Suppressor macrophage treated with lipopolysaccharide for 4 hours (primary cell): ENCODE data around the gene CEACAM16.
A peak's percentile ranks its signal among the peaks of the same experiment; 100 is the strongest.

Experiments
- DNase-seq: peaks from one replicate; pipeline ENCODE4 v3.0.0-alpha.2; 2020

Gene CEACAM16

DNA sequence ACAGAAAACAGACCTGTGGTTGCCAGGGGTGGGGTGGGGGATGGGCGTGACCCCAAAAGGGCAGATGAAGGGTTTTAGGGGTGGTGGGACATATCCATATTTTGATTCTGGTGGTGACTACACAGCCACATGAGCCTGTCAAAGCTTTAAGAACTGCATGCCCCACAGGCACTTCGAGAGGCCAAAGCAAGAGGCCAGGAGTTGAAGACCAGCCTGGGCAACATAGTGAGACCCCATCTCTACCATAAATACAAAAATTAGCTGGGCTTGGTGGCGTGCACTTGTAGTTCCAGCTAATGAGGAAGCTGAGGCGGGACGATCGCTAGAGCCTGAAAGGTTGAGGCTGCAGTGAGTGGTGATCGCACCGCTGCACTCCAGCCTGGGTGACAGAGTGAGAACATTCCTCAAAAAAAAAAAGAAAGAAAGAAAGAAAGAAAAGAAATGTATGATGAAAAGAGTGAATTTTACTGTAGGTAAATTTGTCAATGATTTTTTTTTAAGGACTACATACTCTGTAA lies 30.6 kb downstream of the CEACAM16 start:
- DNase-seq, result no peak

DNA sequence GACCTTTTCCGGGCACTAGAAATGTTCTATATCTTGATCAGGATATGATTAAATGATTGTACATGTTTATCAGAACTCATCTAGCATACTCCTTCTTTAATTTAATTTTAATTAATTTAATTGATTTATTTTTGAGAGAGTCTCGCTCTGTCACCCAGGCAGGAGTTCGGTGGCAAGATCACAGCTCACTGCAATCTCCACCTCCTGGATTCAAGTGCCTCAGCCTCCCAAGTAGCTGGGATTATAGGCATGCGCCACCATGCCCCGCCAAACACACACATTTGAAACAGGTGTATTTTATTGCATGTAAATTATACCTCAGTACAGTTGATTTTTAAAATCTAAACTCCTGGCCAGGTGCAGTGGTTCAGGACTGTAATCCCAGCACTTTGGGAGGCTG lies 32.1 kb downstream of the CEACAM16 start:
- no peak for DNase-seq

DNA sequence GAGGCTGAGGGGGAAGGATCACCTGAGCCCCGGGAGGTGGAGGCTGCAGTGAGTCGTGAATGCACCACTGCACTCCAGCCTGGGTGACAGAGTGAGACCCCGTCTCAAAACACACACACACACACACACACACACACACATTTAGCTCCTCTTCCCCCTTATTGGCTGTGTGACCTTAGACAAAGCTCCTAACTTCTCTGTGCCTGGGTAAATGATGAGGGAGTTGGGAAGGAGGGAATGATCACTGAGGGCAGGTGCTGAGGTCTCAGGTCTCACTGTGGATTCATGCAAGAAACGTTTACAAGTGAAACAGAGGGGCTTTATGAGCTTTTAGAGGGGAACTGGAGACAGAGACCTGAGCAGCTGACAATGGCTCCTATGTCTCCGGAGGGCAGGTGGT lies 32.7 kb downstream of the CEACAM16 start:
- DNase-seq, result no peak

DNA sequence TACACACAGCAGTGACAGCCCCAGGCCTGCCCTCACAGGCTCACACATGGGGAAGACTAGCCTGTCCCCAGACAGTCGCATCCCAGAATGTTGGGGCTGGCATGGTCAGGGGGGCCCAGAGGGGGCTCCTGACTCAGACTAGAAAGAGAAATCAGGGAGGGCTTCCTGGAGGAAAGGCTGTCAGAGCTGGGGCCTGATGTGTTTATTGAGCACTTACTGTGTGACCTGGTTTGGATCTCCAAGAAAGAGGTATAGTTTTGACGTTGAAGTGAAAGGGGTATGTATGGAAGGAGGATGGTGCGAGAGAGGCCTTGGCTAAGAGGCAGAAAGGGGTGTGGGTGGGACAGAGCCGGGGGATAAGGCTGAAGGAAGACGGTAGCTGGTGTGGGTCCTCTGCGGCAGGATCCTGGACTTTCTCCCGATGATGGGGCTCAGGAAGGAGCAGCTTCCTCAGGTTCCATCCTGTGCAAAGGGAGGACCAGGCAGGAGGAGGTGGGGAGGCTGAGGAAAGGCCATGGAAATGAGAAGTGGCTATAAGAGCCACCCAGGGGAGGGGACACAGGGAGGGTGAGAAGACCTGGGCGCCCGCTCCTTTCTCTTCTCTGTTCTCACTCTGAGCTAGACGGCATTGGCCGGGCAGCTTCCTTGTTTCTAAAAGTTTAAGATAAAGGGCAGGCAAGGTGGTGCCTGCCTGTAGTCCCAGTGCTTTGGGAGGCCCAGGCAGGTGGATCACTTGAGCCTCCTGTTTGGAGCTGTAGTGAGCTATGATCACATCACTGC lies 33.5 kb downstream of the CEACAM16 start:
- DNase-seq, result no peak

DNA sequence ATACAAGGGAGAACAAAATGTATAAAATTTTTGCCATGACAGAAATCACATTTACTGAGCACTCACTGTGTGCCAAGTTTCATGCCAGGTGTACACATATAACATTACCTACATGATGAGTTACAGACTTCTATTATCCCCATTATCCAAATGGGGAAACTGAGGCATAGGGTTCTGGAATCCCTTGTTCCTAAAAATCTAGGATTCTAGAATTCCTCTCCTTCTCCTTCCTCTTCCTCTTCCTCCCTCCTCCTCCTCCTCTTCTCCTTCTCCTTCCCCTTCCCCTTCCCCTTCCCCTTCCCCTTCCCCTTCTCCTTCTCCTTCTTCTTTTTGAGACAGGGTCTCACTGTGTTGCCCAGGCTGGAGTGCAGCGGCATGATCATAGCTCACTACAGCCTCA lies 35.4 kb downstream of the CEACAM16 start:
- DNase-seq, result no peak

GRCh38 chr19:44735011-44735410 lies 36.1 kb downstream of the CEACAM16 start:
- no peak for DNase-seq

DNA sequence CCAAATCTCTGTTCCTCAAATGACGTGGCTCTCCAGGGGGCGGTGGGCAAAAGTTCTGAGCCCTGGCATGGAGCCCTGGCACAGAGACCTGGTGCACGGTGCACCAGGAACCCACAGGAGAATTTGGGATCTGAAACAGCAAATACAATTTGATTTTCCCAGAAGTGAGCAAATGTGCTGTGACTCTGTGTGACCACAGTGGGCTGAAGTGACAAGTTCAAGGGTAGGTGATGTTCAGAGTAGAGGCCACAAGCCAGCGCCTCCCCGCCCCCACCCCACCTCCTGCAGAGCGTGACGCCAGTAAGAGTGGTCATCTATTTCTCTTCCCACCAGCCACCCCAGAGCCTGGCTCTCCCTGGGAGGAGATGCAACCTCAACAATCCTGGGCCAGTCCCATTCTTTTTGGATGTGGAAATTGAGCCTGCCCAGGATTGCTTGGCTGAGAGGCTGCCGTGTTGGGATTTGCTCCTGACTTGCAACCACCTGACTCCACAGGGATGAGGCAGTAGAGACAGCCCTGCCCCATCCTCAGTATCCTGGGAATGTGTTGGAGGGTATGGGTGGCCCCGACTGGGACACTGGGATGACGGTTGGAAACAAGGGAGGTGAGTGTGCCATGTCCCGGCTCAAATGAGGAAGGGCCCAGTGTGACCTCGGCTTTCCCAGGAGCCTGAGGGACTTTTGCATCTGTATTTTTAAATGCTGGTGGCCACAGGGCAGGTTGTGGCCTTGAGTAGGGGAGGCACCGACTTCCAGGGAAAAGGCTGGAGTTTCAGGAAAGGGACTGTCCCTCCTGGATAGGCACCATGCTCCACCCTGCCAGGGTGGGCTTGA lies 38.5 kb downstream of the CEACAM16 start:
- DNase-seq, result peak; percentile 89

GRCh38 chr19:44738136-44738535 lies 39.2 kb downstream of the CEACAM16 start:
- DNase-seq, result no peak

DNA sequence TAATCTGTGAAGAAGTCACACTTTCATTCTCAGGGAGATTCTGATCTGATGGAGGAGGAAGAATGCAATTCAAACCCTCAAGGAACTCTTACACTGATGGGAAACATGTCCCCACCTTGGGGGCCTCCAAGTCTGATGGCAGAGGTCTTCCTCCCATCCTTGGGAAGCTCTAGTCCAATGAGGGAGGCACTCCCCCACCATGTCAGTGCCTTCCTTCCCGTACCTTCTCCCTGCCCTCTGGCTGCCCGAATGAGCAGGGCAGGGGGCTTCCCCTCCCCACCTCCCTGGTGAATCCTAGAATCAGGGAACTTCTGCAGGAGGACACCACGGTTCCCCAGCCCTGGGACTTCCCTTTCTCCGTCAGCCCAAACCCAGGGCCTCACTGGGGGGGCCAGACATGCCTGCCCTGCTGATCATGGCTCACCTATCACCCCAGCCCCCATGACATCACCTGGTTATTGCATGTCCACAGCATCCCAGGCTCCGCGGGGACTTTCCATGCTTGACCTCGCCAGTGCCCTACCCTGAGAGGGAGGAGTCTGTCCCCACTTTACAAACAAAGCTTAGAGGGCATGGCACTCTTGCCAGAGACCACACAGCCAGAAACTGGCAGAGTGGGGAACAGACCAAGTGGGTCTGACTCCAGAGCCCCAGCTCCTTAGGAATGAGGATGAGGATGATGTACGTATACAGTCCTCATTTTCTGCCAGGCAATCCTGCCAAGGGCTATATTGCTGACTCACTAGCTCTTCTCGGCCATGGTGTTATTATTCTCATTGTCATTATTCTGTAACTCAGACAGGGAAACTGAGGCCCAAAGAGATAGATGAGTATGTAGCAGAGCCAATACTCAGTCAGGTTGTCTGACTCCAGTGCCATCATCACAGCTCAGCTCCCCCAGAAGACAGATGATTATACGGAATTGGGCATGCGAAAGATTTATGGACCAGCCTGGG lies 39.9 kb downstream of the CEACAM16 start:
- DNase-seq, result peak; percentile 97

DNA sequence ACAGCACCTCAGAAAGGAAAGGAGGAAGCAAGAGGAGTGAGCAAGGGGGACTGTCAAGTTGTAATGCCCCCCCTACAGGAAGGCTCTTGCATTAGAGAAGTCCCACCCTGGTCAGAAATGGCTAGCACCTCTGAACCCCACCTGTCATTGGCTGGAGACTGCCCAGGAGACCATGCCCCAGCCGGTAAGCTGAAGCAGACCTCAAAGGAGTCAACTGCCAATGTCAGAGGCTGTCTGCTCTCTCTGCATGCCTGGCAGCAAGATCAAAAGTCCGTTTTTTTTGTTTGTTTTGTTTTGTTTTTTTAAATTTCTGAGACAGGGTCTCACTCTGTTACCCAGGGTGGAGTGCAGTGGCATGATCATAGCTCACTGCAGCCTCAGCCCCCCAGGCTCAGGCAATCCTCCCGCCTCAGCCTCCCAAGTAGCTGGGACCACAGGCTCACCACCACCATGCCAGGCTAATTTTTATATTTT lies 41.4 kb downstream of the CEACAM16 start:
- DNase-seq, result no peak

- DNase-seq, result no peak
These were observed 42.3 kb downstream of the CEACAM16 start for GRCh38 chr19:44741258-44741731.

DNA sequence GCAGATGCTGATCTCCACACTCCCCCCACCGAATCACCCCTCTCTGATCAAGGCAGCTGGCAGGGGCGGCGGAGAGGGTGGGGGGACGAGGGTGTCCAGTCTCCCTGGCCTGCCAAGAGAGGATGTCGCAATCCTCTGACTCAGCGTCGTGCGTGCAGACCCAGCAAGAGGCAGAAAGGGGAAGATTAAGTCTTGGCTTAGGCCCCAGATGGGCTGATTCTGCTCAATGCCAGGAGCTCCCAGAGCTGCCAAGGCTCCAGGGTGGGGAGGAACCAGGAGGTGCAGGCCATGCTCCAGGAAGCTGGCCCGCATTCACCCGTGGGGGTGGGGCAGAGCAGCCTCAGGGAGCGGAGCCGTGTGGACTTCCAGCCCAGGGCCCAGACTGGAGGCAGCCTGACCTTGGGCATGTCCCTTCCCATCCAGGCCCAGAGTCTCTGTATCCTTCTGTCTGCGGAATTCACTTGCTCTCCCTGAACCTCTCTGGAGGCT lies 42.9 kb downstream of the CEACAM16 start:
- peak; percentile 99 for DNase-seq

GRCh38 chr19:44742330-44743061 lies 43.5 kb downstream of the CEACAM16 start:
- peak; percentile 73 for DNase-seq

DNA sequence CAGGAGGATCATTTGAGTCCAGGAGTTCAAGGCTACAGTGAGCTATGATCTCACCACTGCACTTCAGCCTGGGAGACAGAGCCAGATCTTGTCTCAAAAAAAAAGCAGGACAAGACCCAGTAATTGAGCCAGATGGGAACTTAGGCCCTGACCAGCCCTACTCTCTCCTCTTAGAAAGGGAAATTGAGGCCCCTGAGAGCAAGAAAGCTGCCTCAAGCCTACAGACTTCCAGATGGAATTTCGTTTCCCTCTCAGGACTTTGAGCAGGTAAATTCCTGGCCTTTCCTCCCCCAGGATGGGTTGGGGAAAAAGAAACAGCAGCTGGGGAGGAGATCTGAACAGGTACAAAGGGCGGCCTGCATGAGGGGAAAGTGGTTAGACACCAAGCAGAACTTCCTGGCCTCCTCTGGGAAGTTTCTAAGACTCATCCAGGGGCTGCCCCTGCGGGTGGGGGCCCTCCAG lies 46.0 kb downstream of the CEACAM16 start:
- DNase-seq, result peak; percentile 41

GRCh38 chr19:44745341-44745831 lies 46.4 kb downstream of the CEACAM16 start:
- peak; percentile 88 for DNase-seq

- DNase-seq, result no peak
These were observed 47.1 kb downstream of the CEACAM16 start for GRCh38 chr19:44745887-44746600.

DNA sequence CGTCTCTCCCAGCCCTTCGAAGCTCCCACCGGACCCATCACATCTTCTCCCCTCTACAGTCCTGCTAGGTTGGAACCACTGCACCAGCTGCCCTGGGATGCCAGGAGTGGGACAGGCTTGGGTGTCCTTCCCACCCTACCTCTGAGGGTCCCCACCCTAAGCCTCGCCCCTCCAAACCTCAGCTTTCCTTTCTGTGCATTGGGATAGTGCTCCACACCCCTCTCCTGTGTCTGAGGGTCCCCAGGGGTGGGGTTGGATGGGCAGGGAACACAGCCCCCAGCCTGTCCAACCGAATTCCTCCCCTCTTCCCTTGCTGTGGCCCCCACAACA lies 47.6 kb downstream of the CEACAM16 start:
- no peak for DNase-seq

DNA sequence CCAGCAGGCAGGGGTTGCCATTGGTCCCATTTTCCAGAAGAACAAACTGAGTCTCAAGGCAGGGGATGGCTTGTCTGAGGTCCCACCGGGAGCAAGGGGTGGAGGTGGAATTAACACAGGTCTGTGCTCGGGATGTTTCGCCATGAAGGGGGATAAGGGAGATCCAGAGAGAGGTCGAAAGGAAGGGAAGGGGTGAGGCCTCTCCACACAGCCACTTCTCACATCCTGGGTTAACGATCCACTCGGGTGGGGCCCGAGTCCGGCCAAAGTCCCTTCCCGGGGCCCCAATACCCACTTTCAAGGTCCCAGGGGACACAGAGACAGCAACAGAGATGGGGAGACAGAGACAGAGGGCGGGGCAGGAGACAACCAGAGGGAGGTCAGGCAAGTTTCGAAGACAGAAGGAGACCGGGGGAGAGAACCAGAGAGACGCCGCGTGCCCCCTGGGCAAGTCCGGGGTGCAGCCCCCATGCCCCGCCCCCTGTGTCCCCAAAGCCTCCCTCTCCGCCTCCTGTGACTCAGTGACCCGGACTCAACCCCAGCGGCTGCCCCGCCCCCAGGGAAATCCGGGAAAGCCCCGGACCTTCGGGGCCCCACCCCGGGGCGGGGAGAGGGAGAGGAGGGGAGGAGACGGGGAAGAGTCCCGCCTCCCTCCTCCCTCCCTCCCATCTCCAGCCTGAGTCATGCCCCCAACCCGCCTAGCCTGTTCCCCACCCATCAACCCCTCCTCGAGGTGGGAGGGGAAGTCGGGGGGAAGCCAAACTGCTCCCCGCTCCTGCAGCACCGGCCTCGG lies 48.2 kb downstream of the CEACAM16 start:
- DNase-seq, result peak; percentile 99

DNA sequence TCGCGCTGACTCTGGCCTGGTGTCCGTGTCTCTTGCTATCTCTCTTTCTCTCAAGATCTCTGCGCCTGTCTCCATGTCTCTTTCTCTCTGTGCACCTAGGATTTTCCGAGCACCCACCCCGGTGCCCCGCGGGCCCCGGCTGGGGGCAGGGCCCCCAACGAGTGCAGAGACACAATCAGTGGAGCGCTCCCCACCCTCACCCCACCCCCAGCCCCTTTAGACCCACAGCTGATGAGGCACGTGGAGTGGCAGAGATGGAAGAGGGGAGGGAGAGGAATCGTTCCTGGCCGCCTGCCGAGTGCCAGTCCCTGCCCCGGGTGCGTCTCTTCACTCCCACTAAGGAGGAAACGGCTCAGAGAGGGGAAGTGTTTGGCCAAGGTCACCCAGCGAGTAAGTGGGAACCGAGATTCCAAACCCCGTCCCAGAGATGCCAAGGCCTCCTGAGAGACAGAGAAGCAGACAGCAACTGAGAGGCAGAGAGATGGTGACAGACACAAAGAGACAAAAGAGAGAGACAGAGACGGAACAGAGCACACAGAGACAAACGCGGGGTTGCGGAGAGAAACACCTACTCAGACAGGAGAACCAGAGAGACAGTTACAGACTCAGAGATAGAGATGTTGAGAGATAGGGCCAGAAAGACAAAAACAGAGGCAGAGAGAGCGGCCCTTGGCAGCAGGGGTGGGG lies 48.9 kb downstream of the CEACAM16 start:
- DNase-seq, result peak; percentile 90
